ENCODE results near the gene THSD4.
A peak's percentile ranks its signal among the peaks of the same experiment; 100 is the strongest.

The THSD4 gene

DNA sequence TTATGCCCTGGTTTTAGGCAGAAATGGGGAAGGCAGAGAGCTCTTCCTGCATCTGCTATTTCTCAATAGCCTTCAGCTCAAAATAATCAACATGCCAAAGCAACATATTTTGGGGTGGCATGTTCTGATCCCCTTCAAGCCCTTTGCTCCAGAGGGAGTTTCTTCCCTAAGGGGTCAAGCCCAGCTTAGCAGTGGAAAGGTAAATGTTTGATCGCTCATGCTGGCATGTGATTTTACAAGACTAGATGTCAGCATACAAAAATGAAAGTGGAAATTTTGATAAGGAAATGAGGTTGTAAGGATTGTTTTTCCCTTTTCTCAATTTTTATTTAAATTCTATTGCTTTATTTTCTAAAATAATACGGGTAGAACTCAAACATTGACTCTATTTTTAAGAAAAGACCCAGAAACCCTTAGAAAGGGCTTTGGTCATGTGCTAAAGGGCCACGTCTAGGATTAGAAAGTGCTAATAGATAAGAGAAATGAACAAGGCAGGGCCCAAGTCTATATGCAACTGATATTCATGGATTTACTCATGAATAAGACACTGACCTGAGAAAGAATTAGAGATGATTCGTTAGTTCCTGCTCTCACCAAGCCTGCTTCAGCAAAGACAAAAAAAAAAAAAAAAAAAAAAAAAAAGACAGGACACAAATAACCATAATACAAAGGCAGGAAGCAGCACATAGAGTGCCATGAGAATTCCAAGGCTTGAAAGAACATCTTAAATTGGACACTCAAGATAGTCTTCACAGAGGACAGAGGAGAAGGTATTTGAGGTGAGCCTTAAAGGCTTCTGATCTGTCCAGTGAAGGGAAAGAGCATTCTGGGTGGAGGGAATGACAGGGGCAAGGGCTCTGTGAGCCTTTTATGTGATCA, 640.1 kb downstream of the THSD4 start:
- DNase-seq (ENCODE audit: low read depth, low spot score), result no peak
- no peak overlapping the region for H3K4me3 ChIP-seq (ENCODE audit: low read depth, low read length)
- TF ChIP-seq CTCF (IDR thresholded peaks at IDR 0.05; ENCODE audit: low read depth, low read length), result no peak
- in situ Hi-C loops (cut with HindIII; ENCODE audit: low sequenced_read_pairs), result no loop called here

DNA sequence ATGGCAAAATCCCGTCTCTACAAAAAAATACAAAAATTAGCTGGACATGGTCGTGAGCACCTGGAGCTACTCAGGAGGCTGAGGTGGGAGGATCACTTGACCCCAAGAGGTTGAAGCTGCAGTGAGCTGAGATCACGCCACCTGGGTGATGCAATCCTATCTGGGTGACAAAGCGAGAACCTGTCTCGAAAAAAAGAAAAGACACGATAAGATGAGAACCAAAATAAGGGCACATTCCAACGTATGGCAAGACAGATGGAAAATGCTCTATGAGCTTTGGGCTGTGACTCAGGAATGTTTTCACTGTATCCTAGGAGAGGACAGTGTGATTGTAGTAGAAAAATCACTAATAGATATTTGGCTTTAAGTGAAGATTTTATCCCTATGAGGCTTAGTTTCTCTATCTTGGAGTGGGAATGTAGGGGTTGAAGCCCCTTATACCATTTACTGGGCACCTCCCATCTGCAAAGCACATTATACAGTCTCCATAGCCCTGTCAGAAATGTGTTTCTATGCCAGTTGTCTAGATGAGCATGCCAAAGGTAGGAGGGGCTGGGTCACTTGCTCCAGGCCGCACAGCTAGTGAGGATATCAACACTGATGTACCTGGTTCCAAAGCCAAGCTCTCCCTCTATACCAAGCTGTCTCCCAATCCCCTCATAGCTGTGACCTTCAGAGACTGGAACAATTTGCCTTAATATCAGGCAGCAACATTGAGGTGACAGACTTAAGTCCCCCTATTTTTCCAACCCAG, 641.5 kb downstream of the THSD4 start:
- DNase-seq (ENCODE audit: low read depth, low spot score), result no peak
- no peak for TF ChIP-seq CTCF (IDR thresholded peaks at IDR 0.05; ENCODE audit: low read depth, low read length)
- in situ Hi-C loops (cut with HindIII; ENCODE audit: low sequenced_read_pairs), result no loop called here
- H3K4me3 ChIP-seq (ENCODE audit: low read depth, low read length), result no peak overlapping the region

DNA sequence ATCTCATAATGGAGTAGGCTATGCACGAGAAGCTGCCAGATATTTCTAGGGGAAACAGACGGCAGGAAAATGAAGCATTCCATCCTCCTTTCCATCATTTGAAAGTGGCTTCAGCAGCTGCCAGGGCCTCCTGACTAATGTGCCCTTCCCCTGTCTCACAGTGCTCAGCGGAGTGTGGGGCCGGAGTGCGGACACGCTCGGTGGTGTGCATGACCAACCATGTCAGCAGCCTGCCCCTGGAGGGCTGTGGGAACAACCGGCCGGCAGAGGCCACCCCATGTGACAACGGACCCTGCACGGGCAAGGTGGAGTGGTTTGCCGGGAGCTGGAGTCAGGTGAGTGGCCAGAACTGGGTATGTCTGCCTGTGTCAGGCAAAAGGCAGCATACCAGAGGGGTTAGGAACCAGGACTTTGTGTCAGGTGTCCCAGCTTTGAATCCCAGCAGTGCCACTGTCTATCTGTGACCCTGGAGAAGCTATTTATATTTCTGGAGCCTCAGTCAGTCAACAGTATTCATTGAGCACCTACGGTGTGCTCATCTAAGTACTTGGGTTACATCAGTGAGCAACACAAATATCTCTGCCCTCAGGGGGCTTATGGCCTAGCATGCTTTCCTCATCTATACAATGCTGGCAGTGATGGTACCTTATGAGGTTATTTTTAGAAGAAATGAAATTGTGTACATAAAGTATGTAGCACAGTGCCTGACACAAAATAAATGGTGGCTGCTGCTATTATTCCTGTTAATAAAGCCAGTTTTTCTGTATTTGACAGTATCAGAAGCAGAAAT, 642.7 kb downstream of the THSD4 start:
- DNase-seq (ENCODE audit: low read depth, low spot score), result no peak
- no peak overlapping the region for H3K4me3 ChIP-seq (ENCODE audit: low read depth, low read length)
- TF ChIP-seq CTCF (IDR thresholded peaks at IDR 0.05; ENCODE audit: low read depth, low read length), result no peak
- in situ Hi-C loops (cut with HindIII; ENCODE audit: low sequenced_read_pairs), result no loop called here

DNA sequence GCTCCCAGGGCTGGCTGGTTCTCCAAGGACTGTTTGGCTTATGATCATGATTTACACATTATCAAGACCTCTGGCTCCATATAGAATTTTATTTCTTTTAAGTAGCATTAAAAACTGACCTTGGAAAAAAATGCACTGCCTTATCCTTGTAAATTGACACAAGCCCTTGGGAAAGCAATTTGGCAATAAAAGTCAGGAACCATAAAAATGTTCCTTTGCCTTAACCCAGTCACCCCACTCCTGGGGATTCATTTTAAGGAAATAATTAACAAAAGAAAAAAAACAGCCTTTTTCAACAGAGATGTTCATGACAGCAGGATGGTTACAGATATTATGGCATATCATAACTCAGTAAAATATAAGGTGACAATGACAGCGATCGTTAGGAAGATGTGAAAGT, 643.4 kb downstream of the THSD4 start:
- in situ Hi-C loops (cut with HindIII; ENCODE audit: low sequenced_read_pairs), result no loop called here
- no peak for TF ChIP-seq CTCF (IDR thresholded peaks at IDR 0.05; ENCODE audit: low read depth, low read length)
- H3K4me3 ChIP-seq (ENCODE audit: low read depth, low read length), result no peak overlapping the region
- no peak for DNase-seq (ENCODE audit: low read depth, low spot score)

DNA sequence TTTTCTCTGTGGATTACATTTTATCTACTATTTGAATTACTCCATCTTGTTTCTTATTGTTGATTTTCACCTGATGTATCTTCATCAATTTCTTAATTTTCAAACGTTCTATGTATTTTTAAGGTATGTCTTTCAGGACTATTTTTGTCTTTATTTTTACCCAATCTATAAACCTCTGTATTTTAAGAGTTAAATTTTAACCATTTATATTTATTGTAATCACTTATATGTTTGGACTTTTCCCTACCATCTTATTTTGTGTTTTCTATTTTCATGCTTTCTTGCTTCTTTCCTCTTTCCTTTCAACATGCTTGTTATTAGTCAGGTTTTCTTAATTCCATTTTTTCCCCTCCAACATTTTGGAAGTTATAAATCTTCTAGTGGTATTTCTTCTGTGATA, 645.6 kb downstream of the THSD4 start:
- in situ Hi-C loops (cut with HindIII; ENCODE audit: low sequenced_read_pairs), result no loop called here
- TF ChIP-seq CTCF (IDR thresholded peaks at IDR 0.05; ENCODE audit: low read depth, low read length), result no peak
- no peak overlapping the region for H3K4me3 ChIP-seq (ENCODE audit: low read depth, low read length)
- DNase-seq (ENCODE audit: low read depth, low spot score), result no peak

DNA sequence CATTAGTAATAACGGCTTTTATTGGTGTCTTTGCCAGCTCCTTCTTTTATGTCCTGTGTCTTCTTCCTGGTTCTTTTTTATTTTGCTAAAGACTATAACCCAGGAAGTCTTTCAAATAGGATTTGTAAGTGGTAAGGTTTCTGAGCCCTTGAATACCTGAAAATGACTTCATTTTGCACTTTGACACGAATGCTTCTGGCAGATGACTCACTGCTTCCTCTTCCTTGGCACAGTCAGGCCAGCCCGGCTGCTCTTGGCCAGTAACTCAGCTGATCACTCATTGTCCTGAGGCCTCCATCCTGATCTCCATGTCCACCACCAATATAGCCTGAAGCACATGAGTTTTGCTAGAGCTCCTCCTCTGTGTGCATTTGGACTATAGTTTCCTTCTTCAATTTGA, 646.4 kb downstream of the THSD4 start:
- peak; percentile 78 for DNase-seq (ENCODE audit: low read depth, low spot score)
- H3K4me3 ChIP-seq (ENCODE audit: low read depth, low read length), result no peak overlapping the region
- TF ChIP-seq CTCF (IDR thresholded peaks at IDR 0.05; ENCODE audit: low read depth, low read length), result no peak
- in situ Hi-C loops (cut with HindIII; ENCODE audit: low sequenced_read_pairs), result no loop called here
